Measurements from ENCODE around the gene STK25. TPM values are rescaled to one million over a fixed set of nuclear protein-coding genes. Genes with fewer than 3 reads are reported as not detected.

Gene STK25
- polyA plus RNA-seq, 2 of the 4 experiments (the other 2 are of a cell fraction) = 101 to 138 TPM

GRCh38 chr2:241500431-241500975, 7.9 kb downstream of the STK25 start:
- ChIA-PET POLR2A (no interaction called here), CTCF (no interaction called here)
- TF ChIP-seq POLR2A (IDR thresholded peaks at IDR 0.05; ENCODE audit: low read length) = no peak
- TF ChIP-seq EHMT2 (IDR thresholded peaks at IDR 0.05; ENCODE audit: low read depth) = no peak
- TF ChIP-seq HMGXB4 (CRISPR knock-in tag; IDR thresholded peaks at IDR 0.05; ENCODE audit: borderline replicate concordance) = no peak
- TF ChIP-seq POLR2AphosphoS2 (conservative IDR thresholded peaks at IDR 0.05; ENCODE audit: low read length) = no peak
- TF ChIP-seq, protein P1, sequence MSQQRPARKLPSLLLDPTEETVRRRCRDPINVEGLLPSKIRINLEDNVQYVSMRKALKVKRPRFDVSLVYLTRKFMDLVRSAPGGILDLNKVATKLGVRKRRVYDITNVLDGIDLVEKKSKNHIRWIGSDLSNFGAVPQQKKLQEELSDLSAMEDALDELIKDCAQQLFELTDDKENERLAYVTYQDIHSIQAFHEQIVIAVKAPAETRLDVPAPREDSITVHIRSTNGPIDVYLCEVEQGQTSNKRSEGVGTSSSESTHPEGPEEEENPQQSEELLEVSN (IDR thresholded peaks at IDR 0.05; ENCODE audit: borderline replicate concordance, low read depth) = no peak
- TF ChIP-seq JUNB (IDR thresholded peaks at IDR 0.05) = no peak
- no peak for TF ChIP-seq PBX3 (IDR thresholded peaks at IDR 0.05)
- no peak for TF ChIP-seq CTCF (IDR thresholded peaks at IDR 0.05)
- no peak for TF ChIP-seq CHD2 (IDR thresholded peaks at IDR 0.05; ENCODE audit: low read length, partially characterized antibody)
- TF ChIP-seq TP53 (CRISPR knock-in tag; IDR thresholded peaks at IDR 0.05) = no peak
- TF ChIP-seq, protein P2, sequence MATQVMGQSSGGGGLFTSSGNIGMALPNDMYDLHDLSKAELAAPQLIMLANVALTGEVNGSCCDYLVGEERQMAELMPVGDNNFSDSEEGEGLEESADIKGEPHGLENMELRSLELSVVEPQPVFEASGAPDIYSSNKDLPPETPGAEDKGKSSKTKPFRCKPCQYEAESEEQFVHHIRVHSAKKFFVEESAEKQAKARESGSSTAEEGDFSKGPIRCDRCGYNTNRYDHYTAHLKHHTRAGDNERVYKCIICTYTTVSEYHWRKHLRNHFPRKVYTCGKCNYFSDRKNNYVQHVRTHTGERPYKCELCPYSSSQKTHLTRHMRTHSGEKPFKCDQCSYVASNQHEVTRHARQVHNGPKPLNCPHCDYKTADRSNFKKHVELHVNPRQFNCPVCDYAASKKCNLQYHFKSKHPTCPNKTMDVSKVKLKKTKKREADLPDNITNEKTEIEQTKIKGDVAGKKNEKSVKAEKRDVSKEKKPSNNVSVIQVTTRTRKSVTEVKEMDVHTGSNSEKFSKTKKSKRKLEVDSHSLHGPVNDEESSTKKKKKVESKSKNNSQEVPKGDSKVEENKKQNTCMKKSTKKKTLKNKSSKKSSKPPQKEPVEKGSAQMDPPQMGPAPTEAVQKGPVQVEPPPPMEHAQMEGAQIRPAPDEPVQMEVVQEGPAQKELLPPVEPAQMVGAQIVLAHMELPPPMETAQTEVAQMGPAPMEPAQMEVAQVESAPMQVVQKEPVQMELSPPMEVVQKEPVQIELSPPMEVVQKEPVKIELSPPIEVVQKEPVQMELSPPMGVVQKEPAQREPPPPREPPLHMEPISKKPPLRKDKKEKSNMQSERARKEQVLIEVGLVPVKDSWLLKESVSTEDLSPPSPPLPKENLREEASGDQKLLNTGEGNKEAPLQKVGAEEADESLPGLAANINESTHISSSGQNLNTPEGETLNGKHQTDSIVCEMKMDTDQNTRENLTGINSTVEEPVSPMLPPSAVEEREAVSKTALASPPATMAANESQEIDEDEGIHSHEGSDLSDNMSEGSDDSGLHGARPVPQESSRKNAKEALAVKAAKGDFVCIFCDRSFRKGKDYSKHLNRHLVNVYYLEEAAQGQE (IDR thresholded peaks at IDR 0.05) = no peak
- no peak for TF ChIP-seq JUN (IDR thresholded peaks at IDR 0.05)
- TF ChIP-seq CEBPB (IDR thresholded peaks at IDR 0.05) = no peak
- TF ChIP-seq ESRRA (IDR thresholded peaks at IDR 0.05; ENCODE audit: borderline replicate concordance, low read length) = no peak
- TF ChIP-seq, protein P3, sequence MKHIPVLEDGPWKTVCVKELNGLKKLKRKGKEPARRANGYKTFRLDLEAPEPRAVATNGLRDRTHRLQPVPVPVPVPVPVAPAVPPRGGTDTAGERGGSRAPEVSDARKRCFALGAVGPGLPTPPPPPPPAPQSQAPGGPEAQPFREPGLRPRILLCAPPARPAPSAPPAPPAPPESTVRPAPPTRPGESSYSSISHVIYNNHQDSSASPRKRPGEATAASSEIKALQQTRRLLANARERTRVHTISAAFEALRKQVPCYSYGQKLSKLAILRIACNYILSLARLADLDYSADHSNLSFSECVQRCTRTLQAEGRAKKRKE (CRISPR knock-in tag; IDR thresholded peaks at IDR 0.05; ENCODE audit: low read depth) = no peak
- TF ChIP-seq SMC3 (IDR thresholded peaks at IDR 0.05) = no peak
- no peak for ATAC-seq
- WGBS (ENCODE audit: missing lambda C conversion rate) = 95% methylated on average over 12 of the region's 12 CpGs
- Histone ChIP-seq H3K27ac (no peak overlapping the region), H3K4me3 (no peak overlapping the region), H3K4me1 (no peaks in the 10 kb centered on the region), H3K9me3 (no peaks in the 10 kb centered on the region), H3K4me2 (no peak overlapping the region)
- no peak for FAIRE-seq
- no peak for DNase-seq (ENCODE audit: low read depth in 1 of 2, low spot score in 1 of 2)

Measured in A549 (cell line).